Keratinocyte (primary cell): Measurements from ENCODE around the gene S1PR3. TPM values are rescaled to one million over a fixed set of nuclear protein-coding genes. Genes with fewer than 3 reads are reported as not detected.

Experiments
- DNase-seq: peaks from one replicate; pipeline ENCODE4 v3.0.0-alpha.2; 2011; ENCODE audit warnings: low read depth, missing footprints, low spot score
- FAIRE-seq: peaks from 2 replicates; lab custom pipeline; 2011; peaks lifted over from hg19 to GRCh38; lab: Jason Lieb, UNC
- H2AFZ ChIP-seq: 2 replicates; pipeline ENCODE4 v1.6.0; 2012; ENCODE audit warnings: low read length, control low read depth, inconsistent platforms; ENCODE audit not compliant: control insufficient read depth
- H3K27ac ChIP-seq: 2 replicates; pipeline ENCODE4 v1.5.1; 2011; ENCODE audit warnings: low read length; ENCODE audit not compliant: control insufficient read depth, insufficient read depth
- H3K27me3 ChIP-seq: 3 replicates; pipeline ENCODE4 v1.6.0; 2011; ENCODE audit warnings: low read length; ENCODE audit not compliant: control insufficient read depth, insufficient read depth; ENCODE audit errors: extremely low read depth
- H3K36me3 ChIP-seq, 2 experiments: 2 replicates in 1 of 2; 3 replicates in 1 of 2; pipeline ENCODE4 v1.5.1; 2011; ENCODE audit warnings: low read length in 2 of 2, mild to moderate bottlenecking in 1 of 2; ENCODE audit not compliant: control insufficient read depth in 2 of 2, insufficient read depth in 2 of 2; ENCODE audit errors: extremely low read depth in 1 of 2
- H3K4me1 ChIP-seq: 3 replicates; pipeline ENCODE4 v1.5.1; 2011; ENCODE audit warnings: low read length; ENCODE audit not compliant: control insufficient read depth, insufficient read depth; ENCODE audit errors: extremely low read depth
- H3K4me2 ChIP-seq: 3 replicates; pipeline ENCODE4 v1.6.0; 2011; ENCODE audit warnings: low read depth, low read length; ENCODE audit not compliant: control insufficient read depth, insufficient read depth; ENCODE audit errors: extremely low read depth
- H3K4me3 ChIP-seq, 3 experiments: fragments of 200-600 bp in 1 of 3; sonication (generic) in 1 of 3; 2 replicates in 2 of 3; 3 replicates in 1 of 3; pipeline ENCODE4 v1.5.1; 2011 to 2016; ENCODE audit warnings: low read length in 3 of 3, mild to moderate bottlenecking in 3 of 3, control low read depth in 2 of 3, inconsistent platforms in 1 of 3, low read depth in 1 of 3, mixed read lengths in 1 of 3, mixed run types in 1 of 3, moderate library complexity in 1 of 3; ENCODE audit not compliant: control insufficient read depth in 2 of 3, insufficient read depth in 2 of 3; ENCODE audit errors: extremely low read depth in 1 of 3
- H3K79me2 ChIP-seq: 2 replicates; pipeline ENCODE4 v1.6.0; 2012; ENCODE audit warnings: low read length; ENCODE audit not compliant: control insufficient read depth, insufficient read depth
- H3K9ac ChIP-seq: 3 replicates; pipeline ENCODE4 v1.6.0; 2011; ENCODE audit warnings: low read length; ENCODE audit not compliant: control insufficient read depth, insufficient read depth; ENCODE audit errors: extremely low read depth
- H3K9me1 ChIP-seq: 3 replicates; pipeline ENCODE4 v1.6.0; 2011; ENCODE audit warnings: low read length; ENCODE audit not compliant: control insufficient read depth, insufficient read depth; ENCODE audit errors: extremely low read depth
- H3K9me3 ChIP-seq: 2 replicates; pipeline ENCODE4 v1.5.1; 2012; ENCODE audit warnings: low read depth, low read length; ENCODE audit not compliant: control insufficient read depth
- H4K20me1 ChIP-seq: 3 replicates; pipeline ENCODE4 v1.6.0; 2011; ENCODE audit warnings: low read length; ENCODE audit not compliant: control insufficient read depth, insufficient read depth; ENCODE audit errors: extremely low read depth
- CTCF ChIP-seq, 3 experiments: IDR thresholded peaks in 1 of 3; conservative IDR thresholded peaks in 1 of 3; optimal IDR thresholded peaks in 1 of 3; 2 replicates in 2 of 3; 3 replicates in 1 of 3; pipeline versions ENCODE3 to v1.5.1; 2011; ENCODE audit warnings: low read length in 3 of 3, mild to moderate bottlenecking in 3 of 3, moderate library complexity in 2 of 3, control low read depth in 1 of 3, inconsistent platforms in 1 of 3; ENCODE audit not compliant: insufficient read depth in 2 of 3; ENCODE audit errors: extremely low read depth in 1 of 3
- EZH2 ChIP-seq: IDR thresholded peaks from one replicate; pipeline ENCODE4 v1.6.1; 2012; ENCODE audit warnings: inconsistent platforms, mild to moderate bottlenecking, low read length, moderate library complexity
- dilution Hi-C: fragments of 300-500 bp; cut with MboI; formaldehyde crosslinking; loops from one replicate; pipeline ENCODE4 v1.7.0; 2020; ENCODE audit warnings: low sequenced_read_pairs; ENCODE audit not compliant: extremely low pct_ligation_motif_present
- polyA plus RNA-seq, 5 experiments: library from polyadenylated mRNA; depleted of rRNA in 3 of 5; stranded (reverse) in 3 of 5; stranded (forward) in 1 of 5; unstranded in 1 of 5; fragments of >200 nt; gene quantifications; 1 replicate in 1 of 5; 2 replicates in 3 of 5; 3 replicates in 1 of 5; pipeline versions ENCODE4 v1.2.1 to v1.2.3, GENCODE V29; 2011 to 2012; ENCODE audit warnings: missing spikeins in 2 of 5, low read depth in 1 of 5, low replicate concordance in 1 of 5

S1PR3 gene
- polyA plus RNA-seq, 1 donor (not counting 4 experiments of a cell fraction or from before 2014, with no cell fraction given), result 4.1 TPM

- H3K27ac ChIP-seq, result no peak overlapping the region
- dilution Hi-C loops, result no loop called here
Measured at GRCh38 chr9:88979791-88980190, 11.5 kb upstream of the S1PR3 start.

GRCh38 chr9:88980740-88981203 is 10.5 kb upstream of the S1PR3 start:
- Histone ChIP-seq H3K27me3 (no peaks in the 10 kb centered on the region), H3K4me3 (no peak overlapping the region), H3K9ac (no peak overlapping the region), H3K79me2 (no peaks in the 10 kb centered on the region), H2AFZ (no peak overlapping the region), H3K9me3 (no peaks in the 10 kb centered on the region), H3K36me3 (no peaks in the 10 kb centered on the region), H4K20me1 (no peaks in the 10 kb centered on the region), H3K27ac (no peak overlapping the region), H3K4me1 (peaks cover 10% of the 10 kb centered on the region), H3K4me2 (no peak overlapping the region), H3K9me1 (no peaks in the 10 kb centered on the region)
- dilution Hi-C loops, result no loop called here
- FAIRE-seq (no peak), DNase-seq (no peak)
- TF ChIP-seq CTCF (optimal IDR thresholded peaks at IDR 0.05 in 1 of 3, IDR thresholded peaks at IDR 0.05 in 1 of 3, conservative IDR thresholded peaks at IDR 0.05 in 1 of 3; ENCODE audit: extremely low read depth in 1 of 3, insufficient read depth in 2 of 3, low read length in 3 of 3), result no peak
- no peak for TF ChIP-seq EZH2

More at GRCh38 chr9:88979791-88980190, 11.5 kb upstream of the S1PR3 start:
- no peak overlapping the region for H2AFZ ChIP-seq
- no peak overlapping the region for H3K4me3 ChIP-seq
- H3K27me3 ChIP-seq, result no peaks in the 10 kb centered on the region
- H3K4me2 ChIP-seq, result no peak overlapping the region
- no peak for TF ChIP-seq EZH2
- TF ChIP-seq CTCF (optimal IDR thresholded peaks at IDR 0.05 in 1 of 3, IDR thresholded peaks at IDR 0.05 in 1 of 3, conservative IDR thresholded peaks at IDR 0.05 in 1 of 3; ENCODE audit: extremely low read depth in 1 of 3, insufficient read depth in 2 of 3, low read length in 3 of 3), result no peak
- H3K79me2 ChIP-seq, result no peaks in the 10 kb centered on the region
- H3K4me1 ChIP-seq, result peaks cover 8% of the 10 kb centered on the region
- no peaks in the 10 kb centered on the region for H3K36me3 ChIP-seq
- FAIRE-seq (no peak), DNase-seq (no peak)
- no peak overlapping the region for H3K9ac ChIP-seq
- no peaks in the 10 kb centered on the region for H3K9me3 ChIP-seq
- no peaks in the 10 kb centered on the region for H3K9me1 ChIP-seq
- H4K20me1 ChIP-seq, result no peaks in the 10 kb centered on the region
